ENCODE data around the gene GPR135.

DNA sequence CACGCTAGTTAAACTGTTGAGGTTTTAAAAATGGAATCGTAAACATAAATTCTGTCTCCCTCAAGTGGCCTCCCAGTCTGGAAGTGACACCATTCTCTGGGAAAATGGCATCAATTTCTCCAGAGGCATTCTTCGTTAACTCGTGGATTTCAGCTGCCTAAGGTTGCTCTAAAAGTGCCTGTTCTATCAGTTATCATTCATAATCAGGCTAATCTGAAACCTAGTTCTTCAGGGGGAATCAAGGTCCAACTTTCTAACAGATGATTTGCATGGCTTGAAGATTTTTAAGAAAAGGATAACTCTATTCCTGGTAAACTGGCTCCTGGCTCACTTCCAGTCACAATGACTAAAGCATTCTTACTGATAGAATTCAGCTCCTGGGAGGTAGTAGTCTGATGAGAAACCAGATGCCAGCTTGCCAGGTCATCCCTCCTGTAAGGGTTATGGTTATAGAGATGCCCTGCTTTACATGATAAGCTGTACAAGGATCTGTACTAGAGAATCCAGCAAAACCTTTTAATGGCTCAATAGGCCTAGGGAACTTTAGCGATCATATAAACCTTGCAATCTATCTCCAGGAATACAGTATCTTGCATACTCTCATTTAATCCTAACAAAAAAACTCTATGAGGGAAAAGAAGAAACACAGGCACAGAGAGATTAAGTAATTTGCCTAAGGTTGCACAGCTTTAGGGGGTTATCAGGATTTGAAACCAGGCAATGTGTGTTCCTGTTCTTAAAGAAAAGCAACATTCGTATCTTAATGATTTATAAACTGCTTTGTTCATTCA is 17.6 kb upstream of the GPR135 start:
- no peak for TF ChIP-seq POLR2AphosphoS5 (IDR thresholded peaks at IDR 0.05)
- TF ChIP-seq, protein P1, sequence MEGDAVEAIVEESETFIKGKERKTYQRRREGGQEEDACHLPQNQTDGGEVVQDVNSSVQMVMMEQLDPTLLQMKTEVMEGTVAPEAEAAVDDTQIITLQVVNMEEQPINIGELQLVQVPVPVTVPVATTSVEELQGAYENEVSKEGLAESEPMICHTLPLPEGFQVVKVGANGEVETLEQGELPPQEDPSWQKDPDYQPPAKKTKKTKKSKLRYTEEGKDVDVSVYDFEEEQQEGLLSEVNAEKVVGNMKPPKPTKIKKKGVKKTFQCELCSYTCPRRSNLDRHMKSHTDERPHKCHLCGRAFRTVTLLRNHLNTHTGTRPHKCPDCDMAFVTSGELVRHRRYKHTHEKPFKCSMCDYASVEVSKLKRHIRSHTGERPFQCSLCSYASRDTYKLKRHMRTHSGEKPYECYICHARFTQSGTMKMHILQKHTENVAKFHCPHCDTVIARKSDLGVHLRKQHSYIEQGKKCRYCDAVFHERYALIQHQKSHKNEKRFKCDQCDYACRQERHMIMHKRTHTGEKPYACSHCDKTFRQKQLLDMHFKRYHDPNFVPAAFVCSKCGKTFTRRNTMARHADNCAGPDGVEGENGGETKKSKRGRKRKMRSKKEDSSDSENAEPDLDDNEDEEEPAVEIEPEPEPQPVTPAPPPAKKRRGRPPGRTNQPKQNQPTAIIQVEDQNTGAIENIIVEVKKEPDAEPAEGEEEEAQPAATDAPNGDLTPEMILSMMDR (IDR thresholded peaks at IDR 0.05): no peak
- no peak for TF ChIP-seq POLR2A (IDR thresholded peaks at IDR 0.05)
- no peak for TF ChIP-seq EP300 (IDR thresholded peaks at IDR 0.05; ENCODE audit: low read depth)
